Suprapubic skin (tissue), 4 donors: ENCODE data around the gene YPEL4. TPM values are rescaled to one million over a fixed set of nuclear protein-coding genes. Genes with fewer than 3 reads are reported as not detected.

Experiments used
- DNase-seq, 2 donors: peaks; one replicate each; pipeline ENCODE4 v3.0.0-alpha.2; 2019; ENCODE audit warnings: low spot score in 2 of 2
- H3K27ac ChIP-seq: fragments of 200-600 bp; sonication (generic); one replicate; pipeline ENCODE4 v1.5.1; 2019
- H3K27me3 ChIP-seq: fragments of 200-600 bp; sonication (generic); one replicate; pipeline ENCODE4 v1.5.1; 2019
- H3K36me3 ChIP-seq: fragments of 200-600 bp; sonication (generic); one replicate; pipeline ENCODE4 v1.5.1; 2019
- H3K4me1 ChIP-seq: fragments of 200-600 bp; sonication (generic); one replicate; pipeline ENCODE4 v1.5.1; 2019
- H3K4me3 ChIP-seq: fragments of 200-600 bp; sonication (generic); one replicate; pipeline ENCODE4 v1.5.1; 2019; ENCODE audit warnings: mild to moderate bottlenecking
- H3K9me3 ChIP-seq: fragments of 200-600 bp; sonication (generic); one replicate; pipeline ENCODE4 v1.5.1; 2019
- EP300 ChIP-seq: sonication (generic); formaldehyde crosslinking; IDR thresholded peaks from one replicate; pipeline ENCODE4 v1.6.1; 2017; ENCODE audit warnings: antibody characterized with exemption
- POLR2A ChIP-seq, 2 donors: fragments of 450-650 bp; IDR thresholded peaks; one replicate each; pipeline ENCODE4 v1.6.1; 2017; ENCODE audit warnings: antibody characterized with exemption in 2 of 2, mild to moderate bottlenecking in 2 of 2, moderate library complexity in 2 of 2
- POLR2AphosphoS5 ChIP-seq, 3 donors: sonication (generic); formaldehyde crosslinking; IDR thresholded peaks; one replicate each; pipeline ENCODE4 v1.6.1; 2017; ENCODE audit warnings: antibody characterized with exemption in 3 of 3
- WGBS: methylation state at CpG from one replicate; pipeline ENCODE4 v1.1.5; 2018; 5-methylcytosine and 5-hydroxymethylcytosine counted together
- total RNA-seq, 4 donors: library from RNA; depleted of rRNA; stranded (reverse); fragments of >200 nt; gene quantifications; one replicate each; pipeline ENCODE4 v1.1.0, GENCODE V29; 2016
- TF ChIP-seq, protein P1 (sequence below), 2 donors: fragments of 200-600 bp in 1 of 2; fragments of 450-650 bp in 1 of 2; sonication (generic) in 1 of 2; IDR thresholded peaks; one replicate each; pipeline ENCODE4 v1.5.1; 2016 to 2019; ENCODE audit warnings: antibody characterized with exemption in 2 of 2, mild to moderate bottlenecking in 1 of 2, moderate library complexity in 1 of 2

Gene YPEL4
- total RNA-seq, 4 donors from 2014 or later: 1.2 to 3.6 (median 1.5) TPM

DNA sequence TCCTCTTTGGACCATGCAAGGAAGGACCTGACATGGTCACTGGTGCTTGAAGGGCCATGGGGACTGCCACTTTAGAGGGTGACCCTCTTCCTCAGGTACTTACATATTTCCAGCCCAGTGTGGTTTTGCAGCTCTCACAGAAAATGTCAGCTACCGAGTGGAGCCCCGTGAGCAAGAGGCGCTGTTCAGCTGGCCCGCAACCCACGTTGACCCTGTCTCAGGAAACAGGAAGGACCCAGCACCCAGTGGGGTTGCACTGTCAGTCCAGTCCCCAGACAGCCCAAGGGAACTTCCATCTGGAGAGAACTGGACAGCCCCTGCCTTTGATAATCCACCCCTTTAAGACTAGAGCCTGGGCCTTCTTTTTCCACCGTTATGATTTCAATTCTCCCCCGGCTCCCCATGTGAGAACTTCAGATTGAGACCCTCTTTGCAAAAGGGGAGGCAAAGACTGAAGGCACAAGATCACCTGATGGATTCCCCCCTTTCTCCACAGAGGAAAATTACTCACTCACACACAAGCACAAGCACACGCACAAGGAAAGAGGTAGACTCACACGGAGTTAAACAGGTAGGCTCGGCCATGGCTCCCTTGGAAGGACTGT, 3.4 kb downstream of the YPEL4 start:
- no peak overlapping the region for H3K27ac ChIP-seq
- 49% methylated on average over 10 of the region's 10 CpGs for WGBS
- peaks cover 16% of the 10 kb centered on the region for H3K27me3 ChIP-seq

DNA sequence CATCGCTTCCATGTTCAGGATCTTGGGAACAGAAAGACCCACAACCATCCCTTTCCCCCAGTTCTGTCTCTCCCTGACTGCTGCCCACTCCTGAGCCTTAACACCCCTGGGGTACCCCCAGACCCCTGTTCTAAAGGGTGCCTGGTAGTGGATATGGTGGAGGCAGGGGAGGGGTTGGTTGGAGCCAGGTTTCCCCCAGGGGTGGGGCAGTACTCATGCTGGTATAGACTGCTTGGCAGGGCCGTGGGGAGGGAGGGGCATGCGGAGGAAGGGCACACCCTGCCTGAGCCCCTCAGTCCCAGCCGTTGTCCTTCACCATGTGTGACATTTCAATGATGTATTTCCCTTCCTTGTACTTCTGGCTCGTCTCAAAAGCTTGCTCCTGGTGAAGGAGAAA, 4.0 kb downstream of the YPEL4 start:
- H3K27me3 ChIP-seq: peaks cover 16% of the 10 kb centered on the region
- 29% methylated on average over 5 of the region's 5 CpGs for WGBS

More for the DNA sequence above, 3.4 kb downstream of the YPEL4 start:
- Histone ChIP-seq H3K9me3 (no peaks in the 10 kb centered on the region), H3K36me3 (no peaks in the 10 kb centered on the region), H3K4me1 (peaks cover 50% of the 10 kb centered on the region), H3K4me3 (no peak overlapping the region)
- TF ChIP-seq POLR2A (IDR thresholded peaks at IDR 0.05) (no peak), POLR2AphosphoS5 (IDR thresholded peaks at IDR 0.05) (no peak), EP300 (no peak)
- TF ChIP-seq, protein P1, sequence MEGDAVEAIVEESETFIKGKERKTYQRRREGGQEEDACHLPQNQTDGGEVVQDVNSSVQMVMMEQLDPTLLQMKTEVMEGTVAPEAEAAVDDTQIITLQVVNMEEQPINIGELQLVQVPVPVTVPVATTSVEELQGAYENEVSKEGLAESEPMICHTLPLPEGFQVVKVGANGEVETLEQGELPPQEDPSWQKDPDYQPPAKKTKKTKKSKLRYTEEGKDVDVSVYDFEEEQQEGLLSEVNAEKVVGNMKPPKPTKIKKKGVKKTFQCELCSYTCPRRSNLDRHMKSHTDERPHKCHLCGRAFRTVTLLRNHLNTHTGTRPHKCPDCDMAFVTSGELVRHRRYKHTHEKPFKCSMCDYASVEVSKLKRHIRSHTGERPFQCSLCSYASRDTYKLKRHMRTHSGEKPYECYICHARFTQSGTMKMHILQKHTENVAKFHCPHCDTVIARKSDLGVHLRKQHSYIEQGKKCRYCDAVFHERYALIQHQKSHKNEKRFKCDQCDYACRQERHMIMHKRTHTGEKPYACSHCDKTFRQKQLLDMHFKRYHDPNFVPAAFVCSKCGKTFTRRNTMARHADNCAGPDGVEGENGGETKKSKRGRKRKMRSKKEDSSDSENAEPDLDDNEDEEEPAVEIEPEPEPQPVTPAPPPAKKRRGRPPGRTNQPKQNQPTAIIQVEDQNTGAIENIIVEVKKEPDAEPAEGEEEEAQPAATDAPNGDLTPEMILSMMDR (IDR thresholded peaks at IDR 0.05): no peak
- no peak for DNase-seq

DNA sequence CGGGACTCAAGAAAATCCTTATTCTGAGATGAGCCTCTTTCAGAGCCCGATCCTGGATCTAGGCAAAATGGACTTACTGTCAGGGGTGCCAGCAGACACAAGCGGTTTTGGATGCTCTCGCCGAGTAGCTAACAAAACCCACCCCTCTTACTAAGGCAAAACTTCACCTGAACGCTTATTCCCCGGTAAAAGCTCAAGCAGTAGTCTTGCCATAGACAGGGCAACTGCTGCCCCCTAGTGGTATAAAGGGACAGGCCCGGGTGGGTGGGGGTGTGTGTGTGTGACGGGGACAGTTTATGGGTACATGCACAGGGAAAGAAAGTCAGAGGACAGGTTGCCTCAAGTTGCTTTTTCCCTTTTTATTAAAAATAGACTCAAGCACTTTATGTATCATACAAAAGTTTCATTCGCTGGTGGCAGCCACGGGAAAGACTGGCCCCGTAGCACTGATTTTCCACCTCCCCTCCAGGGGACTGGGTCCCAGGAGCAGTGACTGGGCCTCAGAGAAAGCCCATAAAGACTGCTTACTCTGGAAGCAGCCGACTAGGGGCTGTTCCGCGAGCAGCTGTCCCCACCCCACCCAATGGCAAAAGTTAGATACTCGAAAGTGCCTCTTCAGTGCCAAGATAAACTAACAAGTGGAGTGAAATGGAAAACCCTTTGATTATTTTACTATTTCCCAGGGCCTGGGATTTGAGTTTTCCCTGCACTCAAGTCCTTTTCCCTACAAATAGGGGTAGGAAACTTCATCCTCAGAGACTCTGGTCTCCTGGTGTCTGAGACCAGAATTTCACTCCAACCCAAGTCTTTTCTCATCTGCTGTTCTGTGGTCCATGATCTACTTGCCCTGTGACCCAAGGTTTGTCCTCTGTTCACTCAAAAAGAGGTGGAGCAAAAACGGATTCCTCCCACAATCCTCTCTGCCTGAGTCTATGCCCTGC, 4.7 kb downstream of the YPEL4 start:
- no peak for TF ChIP-seq EP300
- TF ChIP-seq, protein P1 (IDR thresholded peaks at IDR 0.05): peak; percentile 26 to 91
- TF ChIP-seq POLR2A (IDR thresholded peaks at IDR 0.05): no peak
- TF ChIP-seq POLR2AphosphoS5 (IDR thresholded peaks at IDR 0.05): no peak
- Histone ChIP-seq H3K4me3 (no peak overlapping the region), H3K27me3 (peaks cover 16% of the 10 kb centered on the region), H3K27ac (no peak overlapping the region), H3K9me3 (no peaks in the 10 kb centered on the region), H3K36me3 (no peaks in the 10 kb centered on the region), H3K4me1 (peaks cover 48% of the 10 kb centered on the region)
- WGBS: 7% methylated on average over 17 of the region's 17 CpGs
- peak; percentile 90 to 92 for DNase-seq

More for the DNA sequence above, 4.0 kb downstream of the YPEL4 start:
- TF ChIP-seq EP300: no peak
- no peak for TF ChIP-seq POLR2AphosphoS5 (IDR thresholded peaks at IDR 0.05)
- TF ChIP-seq, protein P1 (IDR thresholded peaks at IDR 0.05): no peak
- no peak for TF ChIP-seq POLR2A (IDR thresholded peaks at IDR 0.05)
- peaks cover 50% of the 10 kb centered on the region for H3K4me1 ChIP-seq
- no peak overlapping the region for H3K27ac ChIP-seq
- no peaks in the 10 kb centered on the region for H3K9me3 ChIP-seq
- H3K4me3 ChIP-seq: no peak overlapping the region
- H3K36me3 ChIP-seq: no peaks in the 10 kb centered on the region
- DNase-seq: no peak

DNA sequence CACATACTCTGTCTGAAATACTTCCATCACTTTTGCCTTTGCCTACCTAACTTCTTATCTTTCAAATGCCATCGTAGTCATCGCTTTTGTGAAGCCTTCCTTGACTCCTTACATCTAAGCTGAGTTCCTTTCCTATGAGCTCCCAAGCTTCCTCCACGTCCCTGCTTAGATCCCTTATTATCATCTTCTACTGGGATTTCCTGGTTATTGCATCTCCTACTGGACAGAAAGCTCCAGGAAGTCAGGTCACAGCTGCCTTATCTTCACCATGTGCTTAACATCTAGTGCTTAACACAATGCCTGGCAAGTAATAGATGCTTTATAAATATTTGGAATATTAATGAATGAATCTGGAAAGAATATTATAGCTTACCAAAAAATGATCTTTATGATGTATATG, 5.9 kb downstream of the YPEL4 start:
- Histone ChIP-seq H3K36me3 (no peaks in the 10 kb centered on the region), H3K4me1 (peaks cover 48% of the 10 kb centered on the region), H3K27ac (no peak overlapping the region), H3K9me3 (no peaks in the 10 kb centered on the region), H3K4me3 (no peak overlapping the region), H3K27me3 (peaks cover 10% of the 10 kb centered on the region)
- DNase-seq: no peak
- TF ChIP-seq, protein P1 (IDR thresholded peaks at IDR 0.05): no peak
- TF ChIP-seq POLR2AphosphoS5 (IDR thresholded peaks at IDR 0.05) (no peak), POLR2A (IDR thresholded peaks at IDR 0.05) (no peak), EP300 (no peak)
- WGBS: 87% methylated on average over 3 of the region's 3 CpGs
